Panc1 (cell line): ENCODE measurements around the gene GABRR2.

Experiments
- CTCF ChIP-seq: fragments of 450-650 bp; IDR thresholded peaks from 2 replicates; pipeline ENCODE4 v1.5.1; 2017; ENCODE audit warnings: mild to moderate bottlenecking
- POLR2AphosphoS5 ChIP-seq: IDR thresholded peaks from 2 replicates; pipeline ENCODE4 v1.6.1; 2012; ENCODE audit warnings: mild to moderate bottlenecking, low read depth, low read length, moderate library complexity
- REST ChIP-seq, 2 experiments: IDR thresholded peaks; 2 replicates each; pipeline ENCODE4 v1.6.1; 2011 to 2012; ENCODE audit warnings: low read depth in 2 of 2, control low read depth in 1 of 2, low read length in 1 of 2, mild to moderate bottlenecking in 1 of 2, moderate library complexity in 1 of 2; ENCODE audit not compliant: insufficient read depth in 1 of 2
- SIN3A ChIP-seq: IDR thresholded peaks from 2 replicates; pipeline ENCODE4 v1.6.1; 2012; ENCODE audit warnings: low read depth, mild to moderate bottlenecking, low read length, moderate library complexity, borderline replicate concordance; ENCODE audit not compliant: insufficient read depth
- TCF7L2 ChIP-seq: IDR thresholded peaks from 2 replicates; pipeline ENCODE4 v1.6.1; 2011; ENCODE audit warnings: mild to moderate bottlenecking, low read depth, low read length, inconsistent platforms

GRCh38 chr6:89301586-89302194 is 13.4 kb downstream of the GABRR2 start:
- TF ChIP-seq CTCF (no peak), REST (IDR thresholded peaks at IDR 0.05; ENCODE audit: insufficient read depth in 1 of 2, low read depth in 2 of 2, low read length in 1 of 2) (no peak; a peak in 1 of 4 replicates), POLR2AphosphoS5 (no peak), SIN3A (no peak), TCF7L2 (no peak)
